SK-N-MC (cell line): ENCODE data around the gene LIG4.

Source experiments
- DNase-seq: peaks from one replicate; pipeline ENCODE4 v3.0.0-alpha.2; 2011; ENCODE audit warnings: low read depth, low spot score
- H3K27ac ChIP-seq: fragments of 200-600 bp; sonication (generic); 2 replicates; pipeline ENCODE4 v1.5.1; 2016; ENCODE audit warnings: mixed run types
- H3K36me3 ChIP-seq: fragments of 200-600 bp; sonication (generic); 2 replicates; pipeline ENCODE4 v1.6.1; 2017; ENCODE audit warnings: antibody characterized with exemption, low read length, mixed read lengths; ENCODE audit not compliant: insufficient read depth
- H3K4me3 ChIP-seq: fragments of 200-600 bp; sonication (generic); 2 replicates; pipeline ENCODE4 v1.5.1; 2016
- H3K9ac ChIP-seq: fragments of 200-600 bp; sonication (generic); 2 replicates; pipeline ENCODE4 v1.8.0; 2017; ENCODE audit warnings: mixed run types, mixed read lengths; ENCODE audit not compliant: insufficient read length
- H3K9me3 ChIP-seq: fragments of 200-600 bp; sonication (generic); 2 replicates; pipeline ENCODE4 v1.6.1; 2017; ENCODE audit warnings: low read depth, mild to moderate bottlenecking, antibody characterized with exemption, low read length, moderate library complexity, mixed read lengths
- EZH2 ChIP-seq: fragments of 200-600 bp; sonication (generic); IDR thresholded peaks from one replicate; pipeline ENCODE4 v1.6.1; 2017; ENCODE audit warnings: antibody characterized with exemption
- FOXP2 ChIP-seq: optimal IDR thresholded peaks from 2 replicates; pipeline ENCODE3; 2011; ENCODE audit warnings: mild to moderate bottlenecking, moderate library complexity; ENCODE audit not compliant: insufficient read depth; ENCODE audit errors: extremely low read length, control extremely low read depth
- POLR2AphosphoS5 ChIP-seq: IDR thresholded peaks from 2 replicates; pipeline ENCODE4 v1.6.1; 2012; ENCODE audit warnings: mild to moderate bottlenecking, low read depth, low read length, borderline replicate concordance

LIG4 gene

DNA sequence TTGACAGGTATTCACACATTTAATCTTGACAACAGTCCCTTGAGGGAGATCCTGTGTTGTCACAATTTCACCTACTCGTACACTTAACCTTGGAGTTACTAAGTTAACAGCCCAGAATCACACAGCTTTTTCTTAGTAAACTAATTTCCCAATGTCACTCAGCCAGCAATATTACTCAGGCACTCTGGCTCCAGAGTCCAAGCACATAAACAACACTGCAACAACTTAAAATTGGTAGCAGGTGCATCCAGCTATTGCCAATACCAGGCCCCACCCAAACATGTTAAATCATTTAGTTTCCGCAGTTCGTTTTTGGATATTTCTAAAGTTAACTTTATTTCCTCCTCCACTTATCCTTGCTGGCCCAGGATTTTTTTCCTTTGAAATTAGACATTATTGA is 32.7 kb downstream of the LIG4 start:
- Histone ChIP-seq H3K27ac (no peak overlapping the region), H3K9me3 (no peaks in the 10 kb centered on the region), H3K9ac (no peak overlapping the region), H3K36me3 (no peaks in the 10 kb centered on the region), H3K4me3 (no peak overlapping the region)
- no peak for DNase-seq
- TF ChIP-seq FOXP2 = no peak
- TF ChIP-seq POLR2AphosphoS5 = no peak
- TF ChIP-seq EZH2 = no peak

DNA sequence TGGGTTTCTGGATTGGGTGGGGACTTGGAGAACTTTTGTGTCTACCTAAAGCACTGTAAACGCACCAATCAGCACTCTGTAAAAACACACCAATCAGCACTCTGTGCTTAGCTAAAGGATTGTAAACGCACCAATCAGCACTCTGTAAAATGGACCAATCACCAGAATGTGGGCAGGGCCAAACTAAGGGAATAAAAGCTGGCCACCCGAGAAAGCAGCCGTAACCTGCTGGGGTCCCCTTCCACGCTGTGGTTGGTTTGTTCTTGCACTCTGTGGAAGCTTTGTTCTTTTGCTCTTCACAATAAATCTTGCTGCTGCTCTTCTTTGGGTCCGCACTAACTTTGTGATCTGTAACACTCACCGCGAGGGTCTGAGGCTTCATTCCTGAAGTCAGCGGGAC is 37.3 kb downstream of the LIG4 start:
- no peak for DNase-seq
- H3K9me3 ChIP-seq = no peaks in the 10 kb centered on the region
- no peak for TF ChIP-seq EZH2
- no peak overlapping the region for H3K27ac ChIP-seq
- H3K4me3 ChIP-seq = no peak overlapping the region
- H3K9ac ChIP-seq = no peak overlapping the region
- H3K36me3 ChIP-seq = no peaks in the 10 kb centered on the region

- H3K9me3 ChIP-seq = no peaks in the 10 kb centered on the region
- H3K9ac ChIP-seq = no peak overlapping the region
- H3K27ac ChIP-seq = no peak overlapping the region
- no peak overlapping the region for H3K4me3 ChIP-seq
- H3K36me3 ChIP-seq = no peaks in the 10 kb centered on the region
- no peak for DNase-seq
- no peak for TF ChIP-seq EZH2
- TF ChIP-seq POLR2AphosphoS5 = no peak
- no peak for TF ChIP-seq FOXP2
Observed at GRCh38 chr13:108176685-108177274, 38.6 kb downstream of the LIG4 start.

GRCh38 chr13:108168929-108169328 is 46.4 kb downstream of the LIG4 start:
- TF ChIP-seq EZH2 = no peak
- no peak overlapping the region for H3K4me3 ChIP-seq
- no peak overlapping the region for H3K9ac ChIP-seq
- H3K36me3 ChIP-seq = no peaks in the 10 kb centered on the region
- 0 out of 2 replicates have a peak, but pooled peaks cover 5% of the 10 kb centered on the region for H3K9me3 ChIP-seq
- DNase-seq = no peak
- H3K27ac ChIP-seq = no peak overlapping the region

DNA sequence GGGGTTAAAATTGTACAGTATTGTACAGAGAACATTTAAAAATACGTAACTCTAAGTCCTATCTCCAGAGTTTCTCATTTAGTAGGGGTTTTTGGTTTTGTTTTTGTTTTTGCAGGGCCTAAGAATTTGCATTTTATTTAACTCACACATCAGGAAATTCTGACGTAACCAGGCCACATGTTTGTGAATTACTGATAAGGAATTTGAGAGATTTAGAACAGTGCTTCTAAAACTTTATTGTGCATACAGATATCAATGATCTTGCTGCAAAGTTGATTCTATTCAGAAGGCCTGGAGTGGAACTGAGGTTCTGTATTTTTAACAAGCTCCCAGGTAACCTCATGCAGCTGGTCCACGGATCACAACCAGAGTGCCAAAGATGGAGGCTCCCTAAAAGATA is 49.3 kb downstream of the LIG4 start:
- Histone ChIP-seq H3K27ac (no peak overlapping the region), H3K9me3 (0 out of 2 replicates have a peak, but pooled peaks cover 5% of the 10 kb centered on the region), H3K36me3 (no peaks in the 10 kb centered on the region), H3K9ac (no peak overlapping the region), H3K4me3 (no peak overlapping the region)
- DNase-seq = no peak
- TF ChIP-seq POLR2AphosphoS5 (no peak), FOXP2 (no peak), EZH2 (no peak)

- H3K27ac ChIP-seq = no peak overlapping the region
- H3K9me3 ChIP-seq = no peaks in the 10 kb centered on the region
- H3K36me3 ChIP-seq = no peaks in the 10 kb centered on the region
- no peak for DNase-seq
- no peak overlapping the region for H3K4me3 ChIP-seq
- no peak overlapping the region for H3K9ac ChIP-seq
- TF ChIP-seq EZH2 (no peak), POLR2AphosphoS5 (no peak), FOXP2 (no peak)
Observed at GRCh38 chr13:108158746-108159145, 56.6 kb downstream of the LIG4 start.
